GM19193 (cell line): ENCODE results near the gene SRP9.

Source experiments
- POLR2A ChIP-seq: IDR thresholded peaks from 4 replicates; pipeline ENCODE4 v1.6.1; 2011; ENCODE audit not compliant: insufficient read depth, insufficient read length; ENCODE audit errors: extremely low read depth

SRP9 gene

GRCh38 chr1:225767634-225768540, 9.7 kb upstream of the SRP9 start:
- TF ChIP-seq POLR2A = no peak

GRCh38 chr1:225768662-225769426, 8.8 kb upstream of the SRP9 start:
- no peak for TF ChIP-seq POLR2A

GRCh38 chr1:225769687-225770086, 7.9 kb upstream of the SRP9 start:
- TF ChIP-seq POLR2A = no peak

GRCh38 chr1:225770561-225771248, 6.9 kb upstream of the SRP9 start:
- no peak for TF ChIP-seq POLR2A

GRCh38 chr1:225771661-225772322, 5.8 kb upstream of the SRP9 start:
- TF ChIP-seq POLR2A = no peak

- no peak for TF ChIP-seq POLR2A
These were observed 5.3 kb upstream of the SRP9 start for GRCh38 chr1:225772323-225772768.

- no peak for TF ChIP-seq POLR2A
These were observed 4.8 kb upstream of the SRP9 start for GRCh38 chr1:225772848-225773247.

- no peak for TF ChIP-seq POLR2A
These were observed 3.1 kb upstream of the SRP9 start for GRCh38 chr1:225774281-225775147.

- TF ChIP-seq POLR2A = no peak
These were observed 1.3 kb upstream of the SRP9 start for GRCh38 chr1:225776294-225776693.

- no peak for TF ChIP-seq POLR2A
These were observed 506 bp upstream of the SRP9 start for GRCh38 chr1:225777058-225777582.

GRCh38 chr1:225778337-225778669, 677 bp downstream of the SRP9 start:
- TF ChIP-seq POLR2A = no peak

GRCh38 chr1:225780134-225780533, 2.5 kb downstream of the SRP9 start:
- no peak for TF ChIP-seq POLR2A

GRCh38 chr1:225780630-225781029, 3.0 kb downstream of the SRP9 start:
- TF ChIP-seq POLR2A = no peak

GRCh38 chr1:225794954-225795353, 17.3 kb downstream of the SRP9 start:
- no peak for TF ChIP-seq POLR2A
